SJSA1 (cell line): ENCODE measurements around the gene RGS7BP. TPM values are rescaled to one million over a fixed set of nuclear protein-coding genes. Genes with fewer than 3 reads are reported as not detected.

ENCODE experiments used
- DNase-seq, 2 experiments: peaks; one replicate each; pipeline ENCODE4 v3.0.0-alpha.2; 2015 to 2020; ENCODE audit warnings: low spot score in 2 of 2, low read depth in 1 of 2
- H3K27ac ChIP-seq: fragments of 250-450 bp; sonication (Bioruptor Pico); 2 replicates; pipeline ENCODE4 v1.5.1; 2020; ENCODE audit warnings: mild to moderate bottlenecking, moderate library complexity
- H3K27me3 ChIP-seq: fragments of 250-450 bp; sonication (Bioruptor Pico); replicated peaks from 2 replicates; pipeline ENCODE4 v1.5.1; 2020; ENCODE audit warnings: mild to moderate bottlenecking, moderate library complexity
- H3K36me3 ChIP-seq: fragments of 250-450 bp; sonication (Bioruptor Pico); 2 replicates; pipeline ENCODE4 v1.5.1; 2020; ENCODE audit warnings: mild to moderate bottlenecking
- H3K4me1 ChIP-seq: fragments of 250-450 bp; sonication (Bioruptor Pico); replicated peaks from 2 replicates; pipeline ENCODE4 v1.6.1; 2021; ENCODE audit warnings: mild to moderate bottlenecking
- H3K4me3 ChIP-seq: fragments of 250-450 bp; sonication (Bioruptor Pico); 2 replicates; pipeline ENCODE4 v1.5.1; 2020; ENCODE audit warnings: mild to moderate bottlenecking
- H3K9me3 ChIP-seq: fragments of 250-450 bp; sonication (Bioruptor Pico); replicated peaks from 2 replicates; pipeline ENCODE4 v1.5.1; 2020; ENCODE audit warnings: mild to moderate bottlenecking
- total RNA-seq: library from RNA; depleted of rRNA; stranded (reverse); fragments of >200 nt; shearing (Covaris generic); gene quantifications from 2 replicates; pipeline ENCODE4 v1.2.3, GENCODE V29; 2014

RGS7BP gene
- total RNA-seq, 1 experiment from 2014 or later, result not detected

- no peak for DNase-seq
- H3K4me3 ChIP-seq, result no peak overlapping the region
- no peaks in the 10 kb centered on the region for H3K36me3 ChIP-seq
- no peaks in the 10 kb centered on the region for H3K27me3 ChIP-seq
- 0 out of 2 replicates have a peak, but pooled peaks cover 4% of the 10 kb centered on the region for H3K4me1 ChIP-seq
- H3K9me3 ChIP-seq, result no peaks in the 10 kb centered on the region
- no peak overlapping the region for H3K27ac ChIP-seq
Observed at GRCh38 chr5:64625678-64626077, 119.9 kb downstream of the RGS7BP start.

GRCh38 chr5:64628901-64629300 is 123.1 kb downstream of the RGS7BP start:
- H3K4me1 ChIP-seq, result 0 out of 2 replicates have a peak, but pooled peaks cover 4% of the 10 kb centered on the region
- no peak overlapping the region for H3K4me3 ChIP-seq
- H3K9me3 ChIP-seq, result no peaks in the 10 kb centered on the region
- no peak overlapping the region for H3K27ac ChIP-seq
- H3K36me3 ChIP-seq, result no peaks in the 10 kb centered on the region
- no peaks in the 10 kb centered on the region for H3K27me3 ChIP-seq
- no peak for DNase-seq

GRCh38 chr5:64629841-64630240 is 124.0 kb downstream of the RGS7BP start:
- Histone ChIP-seq H3K4me3 (no peak overlapping the region), H3K27me3 (no peaks in the 10 kb centered on the region), H3K27ac (no peak overlapping the region), H3K36me3 (no peaks in the 10 kb centered on the region), H3K9me3 (no peaks in the 10 kb centered on the region), H3K4me1 (0 out of 2 replicates have a peak, but pooled peaks cover 4% of the 10 kb centered on the region)
- DNase-seq, result no peak

- no peak overlapping the region for H3K4me3 ChIP-seq
- DNase-seq, result no peak
- no peaks in the 10 kb centered on the region for H3K36me3 ChIP-seq
- H3K27me3 ChIP-seq, result no peaks in the 10 kb centered on the region
- no peaks in the 10 kb centered on the region for H3K9me3 ChIP-seq
- no peak overlapping the region for H3K27ac ChIP-seq
- no peaks in the 10 kb centered on the region for H3K4me1 ChIP-seq
Observed at GRCh38 chr5:64632251-64632650, 126.4 kb downstream of the RGS7BP start.

GRCh38 chr5:64634997-64635686 is 129.3 kb downstream of the RGS7BP start:
- Histone ChIP-seq H3K27me3 (no peaks in the 10 kb centered on the region), H3K4me1 (no peaks in the 10 kb centered on the region), H3K36me3 (no peaks in the 10 kb centered on the region), H3K4me3 (no peak overlapping the region), H3K27ac (no peak overlapping the region), H3K9me3 (no peaks in the 10 kb centered on the region)
- DNase-seq, result peak in 1 of 2 experiments; percentile 15

- H3K9me3 ChIP-seq, result no peaks in the 10 kb centered on the region
- no peaks in the 10 kb centered on the region for H3K36me3 ChIP-seq
- H3K4me3 ChIP-seq, result no peak overlapping the region
- H3K4me1 ChIP-seq, result no peaks in the 10 kb centered on the region
- H3K27me3 ChIP-seq, result no peaks in the 10 kb centered on the region
- H3K27ac ChIP-seq, result no peak overlapping the region
- no peak for DNase-seq
Observed at GRCh38 chr5:64637144-64637543, 131.3 kb downstream of the RGS7BP start.

GRCh38 chr5:64637837-64638443 is 132.1 kb downstream of the RGS7BP start:
- H3K27me3 ChIP-seq, result no peaks in the 10 kb centered on the region
- H3K27ac ChIP-seq, result no peak overlapping the region
- no peak for DNase-seq
- no peaks in the 10 kb centered on the region for H3K9me3 ChIP-seq
- no peaks in the 10 kb centered on the region for H3K4me1 ChIP-seq
- H3K36me3 ChIP-seq, result no peaks in the 10 kb centered on the region
- no peak overlapping the region for H3K4me3 ChIP-seq

- no peaks in the 10 kb centered on the region for H3K9me3 ChIP-seq
- no peaks in the 10 kb centered on the region for H3K36me3 ChIP-seq
- DNase-seq, result no peak
- H3K4me1 ChIP-seq, result no peaks in the 10 kb centered on the region
- no peak overlapping the region for H3K27ac ChIP-seq
- no peaks in the 10 kb centered on the region for H3K27me3 ChIP-seq
- no peak overlapping the region for H3K4me3 ChIP-seq
Observed at GRCh38 chr5:64644831-64645230, 139.0 kb downstream of the RGS7BP start.

GRCh38 chr5:64646169-64646568 is 140.4 kb downstream of the RGS7BP start:
- H3K4me3 ChIP-seq, result no peak overlapping the region
- no peak overlapping the region for H3K27ac ChIP-seq
- no peak for DNase-seq
- no peaks in the 10 kb centered on the region for H3K27me3 ChIP-seq
- no peaks in the 10 kb centered on the region for H3K9me3 ChIP-seq
- no peaks in the 10 kb centered on the region for H3K4me1 ChIP-seq
- no peaks in the 10 kb centered on the region for H3K36me3 ChIP-seq

- H3K27me3 ChIP-seq, result no peaks in the 10 kb centered on the region
- DNase-seq, result no peak
- H3K4me3 ChIP-seq, result no peak overlapping the region
- H3K9me3 ChIP-seq, result no peaks in the 10 kb centered on the region
- no peaks in the 10 kb centered on the region for H3K36me3 ChIP-seq
- H3K27ac ChIP-seq, result no peak overlapping the region
- no peaks in the 10 kb centered on the region for H3K4me1 ChIP-seq
Observed at GRCh38 chr5:64649512-64649911, 143.7 kb downstream of the RGS7BP start.

- Histone ChIP-seq H3K27me3 (no peaks in the 10 kb centered on the region), H3K36me3 (no peaks in the 10 kb centered on the region), H3K4me1 (no peaks in the 10 kb centered on the region), H3K27ac (no peak overlapping the region), H3K4me3 (no peak overlapping the region), H3K9me3 (no peaks in the 10 kb centered on the region)
- DNase-seq, result no peak
Observed at GRCh38 chr5:64653766-64654560, 148.1 kb downstream of the RGS7BP start.

GRCh38 chr5:64654561-64654938 is 148.7 kb downstream of the RGS7BP start:
- Histone ChIP-seq H3K4me3 (no peak overlapping the region), H3K9me3 (no peaks in the 10 kb centered on the region), H3K4me1 (no peaks in the 10 kb centered on the region), H3K36me3 (no peaks in the 10 kb centered on the region), H3K27me3 (no peaks in the 10 kb centered on the region), H3K27ac (no peak overlapping the region)
- no peak for DNase-seq

- H3K9me3 ChIP-seq, result no peaks in the 10 kb centered on the region
- no peaks in the 10 kb centered on the region for H3K36me3 ChIP-seq
- no peaks in the 10 kb centered on the region for H3K4me1 ChIP-seq
- H3K27ac ChIP-seq, result no peak overlapping the region
- H3K4me3 ChIP-seq, result no peak overlapping the region
- H3K27me3 ChIP-seq, result no peaks in the 10 kb centered on the region
- no peak for DNase-seq
Observed at GRCh38 chr5:64655596-64655995, 149.8 kb downstream of the RGS7BP start.

GRCh38 chr5:64659289-64659688 is 153.5 kb downstream of the RGS7BP start:
- Histone ChIP-seq H3K9me3 (no peaks in the 10 kb centered on the region), H3K4me1 (0 out of 2 replicates have a peak, but pooled peaks cover 4% of the 10 kb centered on the region), H3K4me3 (no peak overlapping the region), H3K36me3 (no peaks in the 10 kb centered on the region), H3K27ac (no peak overlapping the region), H3K27me3 (no peaks in the 10 kb centered on the region)
- no peak for DNase-seq
